ENCODE results near the gene RAB11FIP3.

RAB11FIP3 gene

GRCh38 chr16:512802-513201, 87.4 kb downstream of the RAB11FIP3 start:
- no peak overlapping the region for H2AFZ ChIP-seq (ENCODE audit: low read depth, low read length)

GRCh38 chr16:513950-514349, 88.5 kb downstream of the RAB11FIP3 start:
- H2BK5ac ChIP-seq (ENCODE audit: low read depth, low read length, poor library complexity, severe bottlenecking) = no peak overlapping the region
- no peak for DNase-seq
- peak overlapping the region; percentile 20 for H4K91ac ChIP-seq (ENCODE audit: low read length)
- H3K4me2 ChIP-seq (ENCODE audit: low read length, poor library complexity, severe bottlenecking) = no peak overlapping the region
- H3K27me3 ChIP-seq (ENCODE audit: control insufficient read depth in 1 of 2, insufficient read depth in 1 of 2, low read length in 2 of 2) = no peaks in the 10 kb centered on the region
- H3K14ac ChIP-seq (ENCODE audit: low read length in 2 of 2) = no peak overlapping the region
- peaks cover 6% of the 10 kb centered on the region for H3K79me1 ChIP-seq (replicated peaks; ENCODE audit: low read length, poor library complexity, severe bottlenecking)
- H3K23ac ChIP-seq (ENCODE audit: low read length in 2 of 2) = peak overlapping the region in 1 of 2 experiments; percentile 70
- no peak overlapping the region for H2AK5ac ChIP-seq (ENCODE audit: low read length, severe bottlenecking)
- H3K4me1 ChIP-seq (ENCODE audit: control insufficient read depth, insufficient read depth, low read depth, low read length) = peaks cover 11% of the 10 kb centered on the region
- H3K9me3 ChIP-seq (ENCODE audit: control insufficient read depth, low read length) = no peaks in the 10 kb centered on the region
- no peak overlapping the region for H4K8ac ChIP-seq (ENCODE audit: low read length)
- H2BK12ac ChIP-seq (ENCODE audit: low read length in 2 of 2) = peak overlapping the region in 1 of 2 experiments; percentile 5
- WGBS = 91% methylated on average over 10 of the region's 10 CpGs
- peaks cover 22 to 59% of the 10 kb centered on the region in 2 experiments for H3K36me3 ChIP-seq (ENCODE audit: control insufficient read depth in 1 of 2, insufficient read depth in 2 of 2, low read depth in 1 of 2, low read length in 2 of 2)
- no peak overlapping the region for H3K9ac ChIP-seq (ENCODE audit: low read length)
- H2AFZ ChIP-seq (ENCODE audit: low read depth, low read length) = no peak overlapping the region
- no peak overlapping the region for H3K4me3 ChIP-seq (ENCODE audit: insufficient read depth in 1 of 2, low read depth in 1 of 2, low read length in 2 of 2)
- H3K18ac ChIP-seq (ENCODE audit: low read depth in 1 of 2, low read length in 2 of 2) = no peak overlapping the region
- no peak overlapping the region for H2BK15ac ChIP-seq (ENCODE audit: low read depth, poor library complexity, severe bottlenecking)
- H2BK120ac ChIP-seq (ENCODE audit: low read depth, low read length) = no peak overlapping the region
- no peak overlapping the region for H3K4ac ChIP-seq (ENCODE audit: low read depth in 1 of 2, low read length in 2 of 2)
- no peak overlapping the region for H3K27ac ChIP-seq (ENCODE audit: low read length, poor library complexity, severe bottlenecking)

More at GRCh38 chr16:512802-513201, 87.4 kb downstream of the RAB11FIP3 start:
- Histone ChIP-seq H3K9ac (ENCODE audit: low read length) (no peak overlapping the region), H3K9me3 (ENCODE audit: control insufficient read depth, low read length) (no peaks in the 10 kb centered on the region), H3K23ac (ENCODE audit: low read length in 2 of 2) (no peak overlapping the region), H3K4me3 (ENCODE audit: insufficient read depth in 1 of 2, low read depth in 1 of 2, low read length in 2 of 2) (no peak overlapping the region), H2BK15ac (ENCODE audit: low read depth, poor library complexity, severe bottlenecking) (no peak overlapping the region), H4K91ac (ENCODE audit: low read length) (no peak overlapping the region), H3K4me2 (ENCODE audit: low read length, poor library complexity, severe bottlenecking) (no peak overlapping the region), H4K8ac (ENCODE audit: low read length) (no peak overlapping the region), H3K27ac (ENCODE audit: low read length, poor library complexity, severe bottlenecking) (no peak overlapping the region), H3K4ac (ENCODE audit: low read depth in 1 of 2, low read length in 2 of 2) (no peak overlapping the region), H3K14ac (ENCODE audit: low read length in 2 of 2) (no peak overlapping the region), H3K18ac (ENCODE audit: low read depth in 1 of 2, low read length in 2 of 2) (no peak overlapping the region), H3K27me3 (ENCODE audit: control insufficient read depth in 1 of 2, insufficient read depth in 1 of 2, low read length in 2 of 2) (no peaks in the 10 kb centered on the region), H2BK5ac (ENCODE audit: low read depth, low read length, poor library complexity, severe bottlenecking) (no peak overlapping the region), H3K79me1 (replicated peaks; ENCODE audit: low read length, poor library complexity, severe bottlenecking) (peaks cover 6% of the 10 kb centered on the region), H2BK120ac (ENCODE audit: low read depth, low read length) (no peak overlapping the region), H2AK5ac (ENCODE audit: low read length, severe bottlenecking) (no peak overlapping the region), H3K4me1 (ENCODE audit: control insufficient read depth, insufficient read depth, low read depth, low read length) (peaks cover 11% of the 10 kb centered on the region), H2BK12ac (ENCODE audit: low read length in 2 of 2) (no peak overlapping the region), H3K36me3 (ENCODE audit: control insufficient read depth in 1 of 2, insufficient read depth in 2 of 2, low read depth in 1 of 2, low read length in 2 of 2) (peaks cover 22 to 56% of the 10 kb centered on the region in 2 experiments)
- no peak for DNase-seq
- 98% methylated on average over 5 of the region's 6 CpGs for WGBS

DNA sequence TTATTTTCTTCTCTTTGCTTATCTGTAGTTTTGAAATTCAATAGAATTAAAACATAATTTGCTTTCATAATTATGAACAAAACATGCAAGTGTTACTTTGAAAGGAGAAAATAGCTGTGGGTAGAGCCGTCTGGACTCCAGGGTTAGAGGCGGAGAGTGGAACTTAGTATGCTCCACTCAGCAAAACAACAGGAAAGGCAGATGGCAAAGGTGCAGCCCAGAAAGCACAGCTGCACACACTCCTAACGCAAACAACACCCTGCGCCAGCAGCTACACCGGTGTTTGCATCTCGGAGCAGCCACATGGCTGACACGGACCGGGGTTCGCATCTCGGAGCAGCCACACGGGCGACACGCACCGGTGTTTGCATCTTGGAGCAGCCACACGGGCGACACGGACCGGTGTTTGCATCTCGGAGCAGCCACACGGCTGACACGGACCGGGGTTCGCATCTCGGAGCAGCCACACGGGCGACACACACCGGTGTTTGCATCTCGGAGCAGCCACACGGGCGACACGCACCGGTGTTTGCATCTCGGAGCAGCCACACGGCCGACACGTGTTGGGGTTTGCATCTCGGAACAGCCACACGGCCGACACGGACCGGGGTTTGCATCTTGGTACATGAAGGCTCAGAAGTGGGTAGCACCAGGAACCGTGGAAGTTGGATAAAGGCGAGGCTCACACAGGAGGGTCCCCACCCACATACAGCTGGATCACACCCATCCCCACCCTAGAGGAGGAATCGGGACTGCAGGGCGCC, 89.9 kb downstream of the RAB11FIP3 start:
- H3K4ac ChIP-seq (ENCODE audit: low read depth in 1 of 2, low read length in 2 of 2) = no peak overlapping the region
- no peak overlapping the region for H3K23ac ChIP-seq (ENCODE audit: low read length in 2 of 2)
- no peak for DNase-seq
- no peaks in the 10 kb centered on the region for H3K27me3 ChIP-seq (ENCODE audit: control insufficient read depth in 1 of 2, insufficient read depth in 1 of 2, low read length in 2 of 2)
- no peak overlapping the region for H3K4me3 ChIP-seq (ENCODE audit: insufficient read depth in 1 of 2, low read depth in 1 of 2, low read length in 2 of 2)
- H2AFZ ChIP-seq (ENCODE audit: low read depth, low read length) = no peak overlapping the region
- H2BK15ac ChIP-seq (ENCODE audit: low read depth, poor library complexity, severe bottlenecking) = no peak overlapping the region
- H3K4me1 ChIP-seq (ENCODE audit: control insufficient read depth, insufficient read depth, low read depth, low read length) = peaks cover 7% of the 10 kb centered on the region
- peaks cover 34 to 59% of the 10 kb centered on the region in 2 experiments for H3K36me3 ChIP-seq (ENCODE audit: control insufficient read depth in 1 of 2, insufficient read depth in 2 of 2, low read depth in 1 of 2, low read length in 2 of 2)
- H3K14ac ChIP-seq (ENCODE audit: low read length in 2 of 2) = no peak overlapping the region
- no peak overlapping the region for H3K27ac ChIP-seq (ENCODE audit: low read length, poor library complexity, severe bottlenecking)
- no peaks in the 10 kb centered on the region for H3K9me3 ChIP-seq (ENCODE audit: control insufficient read depth, low read length)
- no peak overlapping the region for H2BK120ac ChIP-seq (ENCODE audit: low read depth, low read length)
- H3K79me1 ChIP-seq (replicated peaks; ENCODE audit: low read length, poor library complexity, severe bottlenecking) = peaks cover 6% of the 10 kb centered on the region
- no peak overlapping the region for H4K91ac ChIP-seq (ENCODE audit: low read length)
- H2BK5ac ChIP-seq (ENCODE audit: low read depth, low read length, poor library complexity, severe bottlenecking) = no peak overlapping the region
- H3K9ac ChIP-seq (ENCODE audit: low read length) = no peak overlapping the region
- H2AK5ac ChIP-seq (ENCODE audit: low read length, severe bottlenecking) = no peak overlapping the region
- H3K4me2 ChIP-seq (ENCODE audit: low read length, poor library complexity, severe bottlenecking) = no peak overlapping the region
- WGBS = 95% methylated on average over 44 of the region's 45 CpGs
- no peak overlapping the region for H2BK12ac ChIP-seq (ENCODE audit: low read length in 2 of 2)
- no peak overlapping the region for H4K8ac ChIP-seq (ENCODE audit: low read length)
- H3K18ac ChIP-seq (ENCODE audit: low read depth in 1 of 2, low read length in 2 of 2) = no peak overlapping the region

GRCh38 chr16:515939-516226, 90.4 kb downstream of the RAB11FIP3 start:
- no peak overlapping the region for H3K4ac ChIP-seq (ENCODE audit: low read depth in 1 of 2, low read length in 2 of 2)
- no peak overlapping the region for H4K8ac ChIP-seq (ENCODE audit: low read length)
- H3K23ac ChIP-seq (ENCODE audit: low read length in 2 of 2) = no peak overlapping the region
- H3K4me1 ChIP-seq (ENCODE audit: control insufficient read depth, insufficient read depth, low read depth, low read length) = peaks cover 7% of the 10 kb centered on the region
- H3K27ac ChIP-seq (ENCODE audit: low read length, poor library complexity, severe bottlenecking) = no peak overlapping the region
- no peak overlapping the region for H2BK12ac ChIP-seq (ENCODE audit: low read length in 2 of 2)
- H3K79me1 ChIP-seq (replicated peaks; ENCODE audit: low read length, poor library complexity, severe bottlenecking) = peaks cover 6% of the 10 kb centered on the region
- H3K27me3 ChIP-seq (ENCODE audit: control insufficient read depth in 1 of 2, insufficient read depth in 1 of 2, low read length in 2 of 2) = no peaks in the 10 kb centered on the region
- no peak overlapping the region for H3K9ac ChIP-seq (ENCODE audit: low read length)
- no peak overlapping the region for H3K14ac ChIP-seq (ENCODE audit: low read length in 2 of 2)
- H3K4me2 ChIP-seq (ENCODE audit: low read length, poor library complexity, severe bottlenecking) = no peak overlapping the region
- H2AFZ ChIP-seq (ENCODE audit: low read depth, low read length) = no peak overlapping the region
- no peak overlapping the region for H2AK5ac ChIP-seq (ENCODE audit: low read length, severe bottlenecking)
- H3K9me3 ChIP-seq (ENCODE audit: control insufficient read depth, low read length) = no peaks in the 10 kb centered on the region
- peaks cover 40 to 59% of the 10 kb centered on the region in 2 experiments for H3K36me3 ChIP-seq (ENCODE audit: control insufficient read depth in 1 of 2, insufficient read depth in 2 of 2, low read depth in 1 of 2, low read length in 2 of 2)
- no peak overlapping the region for H3K18ac ChIP-seq (ENCODE audit: low read depth in 1 of 2, low read length in 2 of 2)
- DNase-seq = no peak
- H2BK15ac ChIP-seq (ENCODE audit: low read depth, poor library complexity, severe bottlenecking) = no peak overlapping the region
- no peak overlapping the region for H4K91ac ChIP-seq (ENCODE audit: low read length)
- H3K4me3 ChIP-seq (ENCODE audit: insufficient read depth in 1 of 2, low read depth in 1 of 2, low read length in 2 of 2) = no peak overlapping the region
- no peak overlapping the region for H2BK5ac ChIP-seq (ENCODE audit: low read depth, low read length, poor library complexity, severe bottlenecking)
- no peak overlapping the region for H2BK120ac ChIP-seq (ENCODE audit: low read depth, low read length)
- WGBS = 98% methylated on average over 11 of the region's 11 CpGs

All from mesenchymal stem cell (in vitro differentiated cells and primary cell).